Stimulated activated naive CD8-positive, alpha-beta T cell treated with anti-CD3 and anti-CD28 coated beads, Interleukin-15, amount 100 ng/mL, for 72 hours (primary cell): ENCODE measurements around the gene LRRC8E.

Source experiments
- ATAC-seq: fragments of 150-1000 bp; cut with Tn5 transposase; 2 replicates; pipeline ENCODE4 v1.10.0; 2021; ENCODE audit warnings: mild to moderate bottlenecking, moderate library complexity
- DNase-seq, 2 donors: peaks; one replicate each; pipeline ENCODE4 v3.0.0; 2021 to 2022
- H3K27ac Mint-ChIP-seq, 2 donors: one replicate each; pipeline ENCODE4 v1.8.0; 2022; ENCODE audit warnings: mild to moderate bottlenecking in 2 of 2, mixed read lengths in 2 of 2, moderate library complexity in 2 of 2
- H3K27me3 Mint-ChIP-seq: one replicate; pipeline ENCODE4 v1.8.0; 2022; ENCODE audit warnings: mixed read lengths
- H3K4me1 Mint-ChIP-seq: one replicate; pipeline ENCODE4 v1.8.0; 2022; ENCODE audit warnings: mild to moderate bottlenecking, mixed read lengths
- H3K4me3 Mint-ChIP-seq, 2 donors: one replicate each; pipeline ENCODE4 v1.8.0; 2022; ENCODE audit warnings: mild to moderate bottlenecking in 2 of 2, mixed read lengths in 2 of 2, moderate library complexity in 1 of 2
- H3K9me3 Mint-ChIP-seq, 2 donors: one replicate each; pipeline ENCODE4 v1.8.0; 2022; ENCODE audit warnings: mixed read lengths in 2 of 2

Gene LRRC8E

GRCh38 chr19:7930765-7931164, 42.5 kb downstream of the LRRC8E start:
- Mint-ChIP-seq H3K4me3 (no peak overlapping the region), H3K4me1 (peaks cover 42% of the 10 kb centered on the region), H3K9me3 (no peaks in the 10 kb centered on the region), H3K27me3 (no peaks in the 10 kb centered on the region), H3K27ac (peak overlapping the region in 1 of 2 donors; percentile 48)
- ATAC-seq (no peak), DNase-seq (no peak)

GRCh38 chr19:7931221-7932061, 43.1 kb downstream of the LRRC8E start:
- no peak for DNase-seq
- Mint-ChIP-seq H3K27ac (no peak overlapping the region), H3K4me3 (no peak overlapping the region), H3K9me3 (no peaks in the 10 kb centered on the region), H3K27me3 (no peaks in the 10 kb centered on the region), H3K4me1 (peaks cover 38% of the 10 kb centered on the region)
- ATAC-seq = no peak

GRCh38 chr19:7932276-7932929, 44.1 kb downstream of the LRRC8E start:
- ATAC-seq = no peak
- H3K27ac Mint-ChIP-seq = no peak overlapping the region

GRCh38 chr19:7932930-7933300, 44.6 kb downstream of the LRRC8E start:
- peaks cover 31% of the 10 kb centered on the region for H3K4me1 Mint-ChIP-seq
- no peak overlapping the region for H3K4me3 Mint-ChIP-seq
- ATAC-seq (no peak), DNase-seq (no peak)
- H3K9me3 Mint-ChIP-seq = no peaks in the 10 kb centered on the region
- H3K27me3 Mint-ChIP-seq = no peaks in the 10 kb centered on the region
- no peak overlapping the region for H3K27ac Mint-ChIP-seq

More at GRCh38 chr19:7932276-7932929, 44.1 kb downstream of the LRRC8E start:
- Mint-ChIP-seq H3K9me3 (no peaks in the 10 kb centered on the region), H3K4me1 (peaks cover 34% of the 10 kb centered on the region), H3K27me3 (no peaks in the 10 kb centered on the region), H3K4me3 (no peak overlapping the region)
- DNase-seq = no peak

GRCh38 chr19:7933411-7933810, 45.1 kb downstream of the LRRC8E start:
- Mint-ChIP-seq H3K27me3 (no peaks in the 10 kb centered on the region), H3K4me1 (peaks cover 26% of the 10 kb centered on the region), H3K9me3 (no peaks in the 10 kb centered on the region), H3K27ac (no peak overlapping the region), H3K4me3 (no peak overlapping the region)
- no peak for DNase-seq
- no peak for ATAC-seq

- DNase-seq = no peak
- Mint-ChIP-seq H3K27ac (peak overlapping the region in 1 of 2 donors; percentile 83), H3K9me3 (no peaks in the 10 kb centered on the region), H3K27me3 (no peaks in the 10 kb centered on the region), H3K4me3 (no peak overlapping the region), H3K4me1 (peaks cover 23% of the 10 kb centered on the region)
- ATAC-seq = no peak
These were observed 45.8 kb downstream of the LRRC8E start for GRCh38 chr19:7933828-7934725.

- no peak for ATAC-seq
- Mint-ChIP-seq H3K4me3 (no peak overlapping the region), H3K27ac (peak overlapping the region in 1 of 2 donors; percentile 61), H3K9me3 (no peaks in the 10 kb centered on the region), H3K27me3 (no peaks in the 10 kb centered on the region), H3K4me1 (peaks cover 16% of the 10 kb centered on the region)
- DNase-seq = no peak
These were observed 46.5 kb downstream of the LRRC8E start for GRCh38 chr19:7934766-7935165.

GRCh38 chr19:7940841-7941240, 52.5 kb downstream of the LRRC8E start:
- H3K4me1 Mint-ChIP-seq = peaks cover 54% of the 10 kb centered on the region
- peak overlapping the region in 1 of 2 donors; percentile 31 for H3K4me3 Mint-ChIP-seq
- H3K27me3 Mint-ChIP-seq = no peaks in the 10 kb centered on the region
- no peak overlapping the region for H3K27ac Mint-ChIP-seq
- ATAC-seq (no peak), DNase-seq (no peak)
- no peaks in the 10 kb centered on the region for H3K9me3 Mint-ChIP-seq

GRCh38 chr19:7941895-7942596, 53.7 kb downstream of the LRRC8E start:
- Mint-ChIP-seq H3K4me3 (peak overlapping the region; percentile 93 to 96), H3K4me1 (peaks cover 54% of the 10 kb centered on the region), H3K9me3 (no peaks in the 10 kb centered on the region), H3K27ac (peak overlapping the region in 1 of 2 donors; percentile 99), H3K27me3 (no peaks in the 10 kb centered on the region)
- ATAC-seq (no peak), DNase-seq (no peak)

GRCh38 chr19:7942981-7943443, 54.7 kb downstream of the LRRC8E start:
- ATAC-seq = peak; percentile 15
- H3K9me3 Mint-ChIP-seq = no peaks in the 10 kb centered on the region
- H3K27ac Mint-ChIP-seq = peak overlapping the region; percentile 98 to 99
- no peak for DNase-seq
- H3K27me3 Mint-ChIP-seq = no peaks in the 10 kb centered on the region
- H3K4me3 Mint-ChIP-seq = peak overlapping the region; percentile 93 to 96
- H3K4me1 Mint-ChIP-seq = peaks cover 54% of the 10 kb centered on the region

GRCh38 chr19:7943444-7944176, 55.3 kb downstream of the LRRC8E start, which contains the start of gene TIMM44:
TSS of gene TIMM44 (minus strand) at chr19:7943666. CDS start at chr19:7943651, 15 bp downstream.
- Mint-ChIP-seq H3K4me1 (peaks cover 54% of the 10 kb centered on the region), H3K27me3 (no peaks in the 10 kb centered on the region), H3K27ac (peak within 1 kb of the TSS; percentile 98 to 99), H3K4me3 (peak within 1 kb of the TSS; percentile 93 to 96), H3K9me3 (no peaks in the 10 kb centered on the region)
- ATAC-seq (peak; percentile 99), DNase-seq (peak; percentile 99)

GRCh38 chr19:7944177-7944761, 56.0 kb downstream of the LRRC8E start:
- Mint-ChIP-seq H3K4me1 (peaks cover 50% of the 10 kb centered on the region), H3K27me3 (no peaks in the 10 kb centered on the region), H3K9me3 (no peaks in the 10 kb centered on the region), H3K4me3 (peak overlapping the region; percentile 93 to 96), H3K27ac (peak overlapping the region; percentile 98 to 99)
- peak; percentile 83 to 88 for DNase-seq
- ATAC-seq = peak; percentile 70

GRCh38 chr19:7947939-7948338, 59.6 kb downstream of the LRRC8E start:
- Mint-ChIP-seq H3K9me3 (no peaks in the 10 kb centered on the region), H3K4me3 (no peak overlapping the region), H3K27ac (no peak overlapping the region), H3K4me1 (peaks cover 24% of the 10 kb centered on the region), H3K27me3 (no peaks in the 10 kb centered on the region)
- DNase-seq (no peak), ATAC-seq (no peak)
